HFF-Myc (cell line): ENCODE results near the gene CARD11.
A peak's percentile ranks its signal among the peaks of the same experiment; 100 is the strongest.

ENCODE experiments used
- DNase-seq: peaks from one replicate; pipeline ENCODE4 v3.0.0-alpha.2; 2011; ENCODE audit warnings: low read depth; ENCODE audit errors: extremely low read depth
- H3K4me3 ChIP-seq: replicated peaks from 2 replicates; pipeline ENCODE4 v1.5.1; 2011; ENCODE audit warnings: low read depth, mild to moderate bottlenecking, control low read depth, low read length
- TF ChIP-seq, protein P1 (sequence below): IDR thresholded peaks from 2 replicates; pipeline ENCODE4 v1.5.1; 2012; ENCODE audit warnings: mild to moderate bottlenecking, low read depth, low read length, control low read depth; ENCODE audit errors: missing control alignments

Gene CARD11

GRCh38 chr7:2873686-2874551 lies 169.7 kb downstream of the CARD11 start:
- no peak overlapping the region for H3K4me3 ChIP-seq
- TF ChIP-seq, protein P1, sequence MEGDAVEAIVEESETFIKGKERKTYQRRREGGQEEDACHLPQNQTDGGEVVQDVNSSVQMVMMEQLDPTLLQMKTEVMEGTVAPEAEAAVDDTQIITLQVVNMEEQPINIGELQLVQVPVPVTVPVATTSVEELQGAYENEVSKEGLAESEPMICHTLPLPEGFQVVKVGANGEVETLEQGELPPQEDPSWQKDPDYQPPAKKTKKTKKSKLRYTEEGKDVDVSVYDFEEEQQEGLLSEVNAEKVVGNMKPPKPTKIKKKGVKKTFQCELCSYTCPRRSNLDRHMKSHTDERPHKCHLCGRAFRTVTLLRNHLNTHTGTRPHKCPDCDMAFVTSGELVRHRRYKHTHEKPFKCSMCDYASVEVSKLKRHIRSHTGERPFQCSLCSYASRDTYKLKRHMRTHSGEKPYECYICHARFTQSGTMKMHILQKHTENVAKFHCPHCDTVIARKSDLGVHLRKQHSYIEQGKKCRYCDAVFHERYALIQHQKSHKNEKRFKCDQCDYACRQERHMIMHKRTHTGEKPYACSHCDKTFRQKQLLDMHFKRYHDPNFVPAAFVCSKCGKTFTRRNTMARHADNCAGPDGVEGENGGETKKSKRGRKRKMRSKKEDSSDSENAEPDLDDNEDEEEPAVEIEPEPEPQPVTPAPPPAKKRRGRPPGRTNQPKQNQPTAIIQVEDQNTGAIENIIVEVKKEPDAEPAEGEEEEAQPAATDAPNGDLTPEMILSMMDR: no peak
- peak; percentile 91 for DNase-seq

GRCh38 chr7:2873146-2873545 lies 170.5 kb downstream of the CARD11 start:
- no peak for DNase-seq
- TF ChIP-seq, protein P1: no peak
- no peak overlapping the region for H3K4me3 ChIP-seq

- no peak for DNase-seq
- TF ChIP-seq, protein P1: no peak
- H3K4me3 ChIP-seq: no peak overlapping the region
Measured at GRCh38 chr7:2872296-2872874, 171.3 kb downstream of the CARD11 start.

DNA sequence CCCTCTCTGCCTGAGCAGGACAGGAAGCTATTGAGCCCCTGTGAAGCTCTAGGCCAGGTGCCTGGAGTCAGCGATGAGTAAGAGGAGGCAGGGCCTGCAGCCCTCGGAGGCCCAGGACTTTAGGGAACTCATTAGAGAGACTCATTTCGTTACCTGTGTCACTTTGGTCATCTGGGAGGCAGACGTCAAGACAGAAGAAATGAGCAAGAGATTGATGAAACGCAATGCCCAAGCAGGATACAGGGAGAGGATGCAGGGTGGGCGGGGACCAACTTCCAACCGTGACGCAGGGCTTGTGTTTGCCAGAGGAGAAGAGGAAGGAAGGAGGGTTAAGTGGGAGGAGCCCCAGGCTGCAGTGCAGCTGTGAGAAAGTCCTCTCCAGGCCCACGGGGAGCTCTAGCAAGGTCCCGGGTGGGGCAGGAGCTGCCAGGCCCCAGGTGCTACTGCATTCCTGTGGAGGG lies 173.2 kb downstream of the CARD11 start:
- DNase-seq: peak; percentile 48
- H3K4me3 ChIP-seq: no peak overlapping the region
- TF ChIP-seq, protein P1: no peak

DNA sequence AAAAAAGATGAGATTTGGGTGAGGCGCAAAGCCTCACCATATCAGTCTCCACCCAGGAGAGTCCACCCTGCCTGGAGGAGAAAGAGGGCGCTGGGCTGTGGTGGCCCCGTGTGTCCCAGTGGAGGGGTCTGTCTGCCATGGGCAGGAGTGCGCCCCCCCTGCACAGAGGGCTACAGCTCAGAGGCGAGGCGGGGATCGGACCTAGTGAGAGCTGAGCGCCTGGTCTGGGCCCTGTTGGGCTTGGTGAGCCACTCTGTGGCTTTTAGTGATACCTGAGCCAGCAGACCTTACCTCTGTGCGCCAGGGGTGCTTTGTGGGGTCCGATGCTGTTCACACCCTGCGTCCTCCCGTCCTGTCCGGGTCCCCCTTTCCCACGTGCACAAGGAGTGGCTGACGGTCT lies 173.7 kb downstream of the CARD11 start:
- H3K4me3 ChIP-seq: no peak overlapping the region
- DNase-seq: no peak
- TF ChIP-seq, protein P1: no peak

- H3K4me3 ChIP-seq: no peak overlapping the region
- TF ChIP-seq, protein P1: no peak
- no peak for DNase-seq
Measured at GRCh38 chr7:2866601-2867000, 177.1 kb downstream of the CARD11 start.
